Fibroblast of lung (primary cell): ENCODE measurements around the gene INVS.

ENCODE experiments used
- CTCF ChIP-seq, 2 donors: IDR thresholded peaks in 1 of 2; conservative IDR thresholded peaks in 1 of 2; 1 replicate in 1 of 2; 2 replicates in 1 of 2; pipeline ENCODE4 v1.5.1; 2011 to 2012; ENCODE audit warnings: low read length in 2 of 2, control low read depth in 1 of 2, inconsistent platforms in 1 of 2, low read depth in 1 of 2, mild to moderate bottlenecking in 1 of 2
- EZH2 ChIP-seq: IDR thresholded peaks from 2 replicates; pipeline ENCODE4 v1.5.1; 2012; ENCODE audit warnings: low read length, control low read depth, mild to moderate bottlenecking; ENCODE audit errors: missing control alignments

- no peak for TF ChIP-seq CTCF (conservative IDR thresholded peaks at IDR 0.05 in 1 of 2, IDR thresholded peaks at IDR 0.05 in 1 of 2; ENCODE audit: low read depth in 1 of 2, low read length in 2 of 2)
- no peak for TF ChIP-seq EZH2
These were observed 141.5 kb downstream of the INVS start for GRCh38 chr9:100240512-100240911.
